ENCODE measurements around the gene CDRT15.

CDRT15 gene

GRCh38 chr17:14203388-14203787, 33.3 kb downstream of the CDRT15 start:
- in situ Hi-C loops (cut with MboI; ENCODE audit: low pct_unique_long_range_greater_than_20kb, low sequenced_read_pairs, unreplicated experiment): no loop called here

GRCh38 chr17:14202388-14203166, 34.1 kb downstream of the CDRT15 start:
- TF ChIP-seq CTCF (IDR thresholded peaks at IDR 0.05; ENCODE audit: extremely low read depth, insufficient read depth, missing control alignments): no peak
- no peak for DNase-seq (ENCODE audit: low spot score)
- in situ Hi-C loops (cut with MboI; ENCODE audit: low pct_unique_long_range_greater_than_20kb, low sequenced_read_pairs, unreplicated experiment): no loop called here

More at GRCh38 chr17:14203388-14203787, 33.3 kb downstream of the CDRT15 start:
- DNase-seq (ENCODE audit: low spot score): no peak
- TF ChIP-seq CTCF (IDR thresholded peaks at IDR 0.05; ENCODE audit: extremely low read depth, insufficient read depth, missing control alignments): peak; percentile 25

GRCh38 chr17:14201988-14202380, 34.7 kb downstream of the CDRT15 start:
- no peak for TF ChIP-seq CTCF (IDR thresholded peaks at IDR 0.05; ENCODE audit: extremely low read depth, insufficient read depth, missing control alignments)
- DNase-seq (ENCODE audit: low spot score): no peak
- in situ Hi-C loops (cut with MboI; ENCODE audit: low pct_unique_long_range_greater_than_20kb, low sequenced_read_pairs, unreplicated experiment): no loop called here

GRCh38 chr17:14201021-14201987, 35.4 kb downstream of the CDRT15 start:
- DNase-seq (ENCODE audit: low spot score): no peak
- in situ Hi-C loops (cut with MboI; ENCODE audit: low pct_unique_long_range_greater_than_20kb, low sequenced_read_pairs, unreplicated experiment): no loop called here
- TF ChIP-seq CTCF (IDR thresholded peaks at IDR 0.05; ENCODE audit: extremely low read depth, insufficient read depth, missing control alignments): no peak

GRCh38 chr17:14200354-14200753, 36.3 kb downstream of the CDRT15 start:
- in situ Hi-C loops (cut with MboI; ENCODE audit: low pct_unique_long_range_greater_than_20kb, low sequenced_read_pairs, unreplicated experiment): no loop called here

More at GRCh38 chr17:14200354-14200753, 36.3 kb downstream of the CDRT15 start:
- TF ChIP-seq CTCF (IDR thresholded peaks at IDR 0.05; ENCODE audit: extremely low read depth, insufficient read depth, missing control alignments): no peak
- no peak for DNase-seq (ENCODE audit: low spot score)

Data from GM13977 (cell line).